Measurements from ENCODE around the gene SSR2.

DNA sequence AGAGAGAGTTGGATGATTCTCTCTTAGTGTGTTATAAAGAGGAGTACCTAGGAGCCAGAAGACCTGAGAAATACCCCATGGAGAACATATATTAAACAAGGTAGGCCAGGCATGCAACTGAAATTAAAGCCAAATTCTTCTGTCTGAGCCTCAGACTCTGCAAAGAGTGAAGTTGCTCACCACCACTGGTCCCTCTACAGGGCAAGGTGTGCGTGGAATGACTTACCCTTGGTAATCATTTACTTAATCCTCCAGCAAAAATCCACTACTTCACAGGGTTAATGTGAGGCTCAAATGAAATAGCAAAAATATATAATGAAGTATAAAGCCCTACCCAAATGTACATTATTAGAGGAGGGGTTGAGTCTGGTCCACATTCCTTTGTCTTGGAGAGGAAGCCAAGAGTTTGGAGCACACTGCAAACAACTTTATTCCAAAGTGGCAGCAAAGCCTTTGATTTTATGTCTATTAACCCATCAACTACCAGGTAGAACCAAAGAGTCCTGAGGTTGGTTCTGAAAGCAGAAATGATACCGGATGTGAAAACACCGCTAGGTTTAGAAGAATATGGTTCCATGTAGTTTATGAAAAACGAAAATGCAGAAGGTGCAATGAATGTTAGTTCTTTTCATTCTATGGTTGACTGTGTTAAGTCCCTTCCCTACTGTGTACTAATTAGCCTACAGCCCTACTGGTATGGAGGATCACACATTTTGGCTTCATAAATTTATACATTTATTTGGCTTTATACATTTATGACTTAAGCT, 8.5 kb downstream of the SSR2 start:
- TF ChIP-seq, protein P1, sequence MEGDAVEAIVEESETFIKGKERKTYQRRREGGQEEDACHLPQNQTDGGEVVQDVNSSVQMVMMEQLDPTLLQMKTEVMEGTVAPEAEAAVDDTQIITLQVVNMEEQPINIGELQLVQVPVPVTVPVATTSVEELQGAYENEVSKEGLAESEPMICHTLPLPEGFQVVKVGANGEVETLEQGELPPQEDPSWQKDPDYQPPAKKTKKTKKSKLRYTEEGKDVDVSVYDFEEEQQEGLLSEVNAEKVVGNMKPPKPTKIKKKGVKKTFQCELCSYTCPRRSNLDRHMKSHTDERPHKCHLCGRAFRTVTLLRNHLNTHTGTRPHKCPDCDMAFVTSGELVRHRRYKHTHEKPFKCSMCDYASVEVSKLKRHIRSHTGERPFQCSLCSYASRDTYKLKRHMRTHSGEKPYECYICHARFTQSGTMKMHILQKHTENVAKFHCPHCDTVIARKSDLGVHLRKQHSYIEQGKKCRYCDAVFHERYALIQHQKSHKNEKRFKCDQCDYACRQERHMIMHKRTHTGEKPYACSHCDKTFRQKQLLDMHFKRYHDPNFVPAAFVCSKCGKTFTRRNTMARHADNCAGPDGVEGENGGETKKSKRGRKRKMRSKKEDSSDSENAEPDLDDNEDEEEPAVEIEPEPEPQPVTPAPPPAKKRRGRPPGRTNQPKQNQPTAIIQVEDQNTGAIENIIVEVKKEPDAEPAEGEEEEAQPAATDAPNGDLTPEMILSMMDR (IDR thresholded peaks at IDR 0.05): no peak
- TF ChIP-seq POLR2AphosphoS5 (IDR thresholded peaks at IDR 0.05): no peak
- no peak for TF ChIP-seq POLR2A (IDR thresholded peaks at IDR 0.05)
- TF ChIP-seq EP300 (IDR thresholded peaks at IDR 0.05): no peak
